Muscle of arm (tissue), 12 donors: ENCODE results near the gene AP4M1. TPM values are rescaled to one million over a fixed set of nuclear protein-coding genes. Genes with fewer than 3 reads are reported as not detected.

ENCODE experiments used
- DNase-seq: peaks from one replicate; pipeline ENCODE4 v3.0.0-alpha.2; 2013
- polyA plus RNA-seq, 12 donors: library from polyadenylated mRNA; unstranded; fragments of 120-200 nt; gene quantifications; one replicate each; pipeline ENCODE4 v1.2.1, GENCODE V29; 2013; ENCODE audit not compliant: insufficient read length in 12 of 12

Gene AP4M1
- polyA plus RNA-seq, 12 donors = 13.9 to 25.7 (median 22.2) TPM; not detected in 1

DNA sequence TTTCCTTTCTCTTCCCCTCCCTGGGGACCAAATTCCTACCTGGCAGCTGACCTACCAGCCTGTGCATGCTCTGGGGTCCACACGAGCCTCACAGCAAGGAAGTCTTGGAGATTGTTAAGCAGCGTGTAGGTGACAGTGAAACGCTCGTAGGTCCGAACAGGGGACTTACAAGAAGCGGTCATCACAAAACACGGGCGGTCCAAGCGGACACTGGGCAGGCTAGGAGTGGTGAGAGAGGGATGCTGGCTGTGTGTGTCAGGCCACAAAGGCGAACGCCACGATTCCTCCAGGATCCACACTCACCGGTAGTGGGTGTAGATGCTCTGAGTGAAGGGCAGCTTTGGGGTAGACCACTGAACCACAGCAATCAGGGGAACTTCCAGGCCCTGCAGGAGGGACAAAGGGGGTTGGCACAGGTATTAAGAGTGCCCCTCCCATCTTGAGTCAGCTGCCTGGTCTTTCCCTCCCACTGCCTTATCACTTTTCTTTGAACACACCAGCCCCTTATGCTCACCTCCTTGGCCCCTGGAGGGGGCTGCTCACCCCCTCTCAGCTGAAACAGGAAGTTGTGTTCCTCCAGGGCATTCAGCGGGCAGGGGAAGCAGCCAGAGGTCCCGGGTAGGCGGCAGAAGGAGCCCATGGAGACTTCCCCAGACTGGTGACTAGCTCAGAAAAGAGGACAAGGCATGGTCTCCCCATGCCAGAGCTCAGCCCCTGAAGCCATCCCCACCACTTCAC is 55.1 kb downstream of the AP4M1 start:
- DNase-seq = no peak

DNA sequence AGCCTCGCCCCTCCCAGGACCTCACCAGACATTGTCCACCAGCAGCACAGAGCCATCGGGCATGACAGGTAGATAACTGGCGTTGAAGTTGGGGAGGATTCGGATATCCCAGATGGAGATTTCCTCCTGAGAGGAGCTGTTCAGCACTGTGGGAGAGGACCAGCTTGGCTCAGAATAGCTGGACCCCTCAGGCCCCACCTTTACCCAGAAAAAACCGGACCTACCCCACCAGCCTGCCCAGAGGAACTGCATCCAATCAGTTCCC is 55.6 kb downstream of the AP4M1 start:
- no peak for DNase-seq

- DNase-seq = no peak
These were observed 56.1 kb downstream of the AP4M1 start for GRCh38 chr7:100157334-100158228.

Other genes with a start within 250 kb of the AP4M1 start
- under 1 TPM in 1 of 12 donors, not detected in 11; 0.23 TPM for gene OR2AE1, start 224.6 kb upstream of the AP4M1 start, polyA plus RNA-seq
- 10 to 100 TPM in 11 of 12 donors, not detected in 1; 14.4 to 24.5 (median 16.4) TPM for gene TRIM4, start 182.1 kb upstream of the AP4M1 start, polyA plus RNA-seq
- under 1 TPM in 10 of 12 donors, not detected in 2; 0.18 to 0.70 (median 0.38) TPM for gene GJC3, start 172.0 kb upstream of the AP4M1 start, polyA plus RNA-seq
- gene AZGP1, start 125.6 kb upstream of the AP4M1 start, polyA plus RNA-seq = 1 to 10 TPM in 2 of 12 donors, under 1 TPM in 7, not detected in 3; 0.57 to 1.6 (median 0.69) TPM
- gene ZKSCAN1, start 86.0 kb upstream of the AP4M1 start, polyA plus RNA-seq = 10 to 100 TPM; 24.6 to 64.8 (median 33.1) TPM
- gene ZSCAN21, start 51.9 kb upstream of the AP4M1 start, polyA plus RNA-seq = 10 to 100 TPM in 11 of 12 donors, not detected in 1; 13.2 to 17.9 (median 15.2) TPM
- 10 to 100 TPM in 11 of 12 donors, not detected in 1; 19.9 to 34.7 (median 27.9) TPM for gene ZNF3, start 19.9 kb upstream of the AP4M1 start, polyA plus RNA-seq
- 100 to 1,000 TPM in 2 of 12 donors, 10 to 100 TPM in 9, not detected in 1; 81.5 to 222 (median 91.3) TPM for gene COPS6, start 12.7 kb upstream of the AP4M1 start, polyA plus RNA-seq
- 10 to 100 TPM in 11 of 12 donors, not detected in 1; 55.3 to 95.5 (median 71.4) TPM for gene MCM7, start 246 bp upstream of the AP4M1 start, polyA plus RNA-seq
- 10 to 100 TPM in 11 of 12 donors, not detected in 1; 30.6 to 46.7 (median 35.1) TPM for gene TAF6, start 17.7 kb downstream of the AP4M1 start, polyA plus RNA-seq
- gene CNPY4, start 18.0 kb downstream of the AP4M1 start, polyA plus RNA-seq = 10 to 100 TPM in 11 of 12 donors, not detected in 1; 28.6 to 50.9 (median 38.8) TPM
- gene MBLAC1, start 25.3 kb downstream of the AP4M1 start, polyA plus RNA-seq = 1 to 10 TPM in 3 of 12 donors, under 1 TPM in 7, not detected in 2; 0.37 to 1.8 (median 0.76) TPM
- gene LAMTOR4, start 47.3 kb downstream of the AP4M1 start, polyA plus RNA-seq = 100 to 1,000 TPM in 1 of 12 donors, 10 to 100 TPM in 10, not detected in 1; 51.2 to 100 (median 59.3) TPM
- gene TRAPPC14, start 57.1 kb downstream of the AP4M1 start, polyA plus RNA-seq = 10 to 100 TPM in 5 of 12 donors, 1 to 10 TPM in 6, not detected in 1; 7.1 to 20.3 (median 9.6) TPM
- gene GAL3ST4, start 67.0 kb downstream of the AP4M1 start, polyA plus RNA-seq = 10 to 100 TPM in 7 of 12 donors, 1 to 10 TPM in 4, not detected in 1; 8.0 to 23.3 (median 10.7) TPM
- gene GPC2, start 75.7 kb downstream of the AP4M1 start, polyA plus RNA-seq = 10 to 100 TPM in 1 of 12 donors, 1 to 10 TPM in 10, not detected in 1; 4.0 to 13.7 (median 6.0) TPM
- 10 to 100 TPM in 9 of 12 donors, 1 to 10 TPM in 2, not detected in 1; 7.3 to 36.0 (median 18.6) TPM for gene STAG3, start 76.3 kb downstream of the AP4M1 start, polyA plus RNA-seq
- 10 to 100 TPM in 2 of 12 donors, 1 to 10 TPM in 8, not detected in 2; 1.3 to 12.0 (median 6.4) TPM for gene PVRIG, start 118.3 kb downstream of the AP4M1 start, polyA plus RNA-seq
- gene SPDYE3, start 206.1 kb downstream of the AP4M1 start, polyA plus RNA-seq = 1 to 10 TPM in 10 of 12 donors, not detected in 2; 5.4 to 8.7 (median 6.4) TPM